Endothelial cell of umbilical vein (primary cell): ENCODE measurements around the gene PDK1. TPM values are rescaled to one million over a fixed set of nuclear protein-coding genes. Genes with fewer than 3 reads are reported as not detected.

Source experiments
- BruUV-seq: library from RNA; stranded (reverse); fragments of 400-500 nt; replicated peaks from 2 replicates; lab custom pipeline; 2021; lab: Mats Ljungman, UMichigan
- CTCF ChIA-PET: fragments of 300-600, 350-600 bp; sonication (Branson Sonifier 250); formaldehyde crosslinking; loops from one replicate; lab custom pipeline; 2021; ENCODE audit warnings: antibody characterized with exemption, inconsistent platforms; lab: Charles Lee
- POLR2A ChIA-PET: fragments of 300-600, 350-600 bp; sonication (Branson Sonifier 250); formaldehyde crosslinking; loops from one replicate; lab custom pipeline; 2021; ENCODE audit warnings: antibody characterized with exemption, inconsistent platforms; lab: Charles Lee
- DNase-seq: peaks from one replicate; pipeline ENCODE4 v3.0.0-alpha.2; 2011; ENCODE audit warnings: low read depth, low spot score
- FAIRE-seq: peaks from 2 replicates; lab custom pipeline; 2011; peaks lifted over from hg19 to GRCh38; lab: Jason Lieb, UNC
- H2AFZ ChIP-seq: 2 replicates; pipeline ENCODE4 v1.6.0; 2012; ENCODE audit warnings: low read depth, low read length, control low read depth, inconsistent platforms
- H3K27ac ChIP-seq: 2 replicates; pipeline ENCODE4 v1.5.1; 2011; ENCODE audit warnings: low read depth, mild to moderate bottlenecking, control low read depth, low read length, moderate library complexity; ENCODE audit not compliant: insufficient read depth
- H3K27me3 ChIP-seq, 2 experiments: 2 replicates each; pipeline versions ENCODE4 v1.6.0 to v1.6.1; 2011; ENCODE audit warnings: low read length in 2 of 2, mixed read lengths in 1 of 2; ENCODE audit not compliant: control insufficient read depth in 2 of 2, insufficient read depth in 2 of 2
- H3K36me3 ChIP-seq, 2 experiments: 2 replicates in 1 of 2; 3 replicates in 1 of 2; pipeline ENCODE4 v1.5.1; 2011; ENCODE audit warnings: low read length in 2 of 2, mild to moderate bottlenecking in 1 of 2, moderate library complexity in 1 of 2; ENCODE audit not compliant: control insufficient read depth in 2 of 2, insufficient read depth in 2 of 2; ENCODE audit errors: extremely low read depth in 1 of 2
- H3K4me1 ChIP-seq: 3 replicates; pipeline ENCODE4 v1.5.1; 2011; ENCODE audit warnings: mild to moderate bottlenecking, low read length; ENCODE audit not compliant: control insufficient read depth, insufficient read depth; ENCODE audit errors: extremely low read depth
- H3K4me2 ChIP-seq: 2 replicates; pipeline ENCODE4 v1.6.1; 2011; ENCODE audit warnings: low read length, control low read depth, mixed read lengths; ENCODE audit not compliant: insufficient read depth
- H3K4me3 ChIP-seq, 3 experiments: fragments of 200-600 bp in 1 of 3; sonication (generic), shearing (Covaris generic) in 1 of 3; replicated peaks in 1 of 3; 2 replicates each; pipeline ENCODE4 v1.5.1; 2011 to 2016; ENCODE audit warnings: control low read depth in 3 of 3, low read length in 3 of 3, mild to moderate bottlenecking in 2 of 3, inconsistent platforms in 1 of 3, low read depth in 1 of 3, moderate library complexity in 1 of 3; ENCODE audit not compliant: insufficient read depth in 1 of 3
- H3K79me2 ChIP-seq: 2 replicates; pipeline ENCODE4 v1.6.0; 2012; ENCODE audit warnings: low read length, inconsistent platforms; ENCODE audit not compliant: control insufficient read depth, insufficient read depth
- H3K9ac ChIP-seq: replicated peaks from 2 replicates; pipeline ENCODE3; 2011; ENCODE audit warnings: low read length, control low read depth; ENCODE audit not compliant: insufficient read depth; ENCODE audit errors: extremely low read depth
- H3K9me1 ChIP-seq: replicated peaks from 3 replicates; pipeline ENCODE4 v1.6.0; 2011; ENCODE audit warnings: mild to moderate bottlenecking, low read length; ENCODE audit not compliant: control insufficient read depth, insufficient read depth; ENCODE audit errors: extremely low read depth
- H3K9me3 ChIP-seq: replicated peaks from 2 replicates; pipeline ENCODE4 v1.5.1; 2012; ENCODE audit warnings: low read length, inconsistent platforms; ENCODE audit not compliant: control insufficient read depth, insufficient read depth
- H4K20me1 ChIP-seq: replicated peaks from 2 replicates; pipeline ENCODE3; 2011; ENCODE audit warnings: mild to moderate bottlenecking, low read length; ENCODE audit not compliant: control insufficient read depth, insufficient read depth; ENCODE audit errors: extremely low read depth
- CTCF ChIP-seq, 2 donors: IDR thresholded peaks; 1 replicate in 1 of 2; 2 replicates in 1 of 2; pipeline ENCODE4 v1.5.1; 2011; ENCODE audit warnings: low read length in 2 of 2, mild to moderate bottlenecking in 2 of 2, moderate library complexity in 2 of 2, control low read depth in 1 of 2, inconsistent platforms in 1 of 2, low read depth in 1 of 2; ENCODE audit not compliant: insufficient read depth in 1 of 2; ENCODE audit errors: extremely low read depth in 1 of 2
- EZH2 ChIP-seq: IDR thresholded peaks from 2 replicates; pipeline ENCODE4 v1.6.1; 2012; ENCODE audit warnings: borderline replicate concordance, low read depth, mild to moderate bottlenecking, moderate library complexity, low read length, inconsistent platforms; ENCODE audit not compliant: severe bottlenecking
- FOS ChIP-seq: IDR thresholded peaks from 2 replicates; pipeline ENCODE4 v1.6.1; 2011; ENCODE audit warnings: mild to moderate bottlenecking, low read length, moderate library complexity, borderline replicate concordance; ENCODE audit not compliant: insufficient read depth
- GATA2 ChIP-seq: IDR thresholded peaks from 2 replicates; pipeline ENCODE4 v1.7.0; 2011; ENCODE audit warnings: low read depth, mild to moderate bottlenecking, moderate library complexity, mixed read lengths, low read length; ENCODE audit not compliant: insufficient read length, insufficient read depth
- JUN ChIP-seq: IDR thresholded peaks from 2 replicates; pipeline ENCODE4 v1.6.1; 2011; ENCODE audit warnings: borderline replicate concordance, low read depth; ENCODE audit not compliant: insufficient read length, insufficient read depth
- MAX ChIP-seq: IDR thresholded peaks from 2 replicates; pipeline ENCODE4 v1.6.1; 2011; ENCODE audit not compliant: insufficient read depth, insufficient read length
- MYC ChIP-seq: IDR thresholded peaks from one replicate; pipeline ENCODE4 v1.6.1; 2011; ENCODE audit warnings: mild to moderate bottlenecking, low read depth, low read length
- POLR2A ChIP-seq: IDR thresholded peaks from 2 replicates; pipeline ENCODE4 v1.6.1; 2012; ENCODE audit warnings: low read depth, mild to moderate bottlenecking, control low read depth, low read length
- POLR2AphosphoS5 ChIP-seq: IDR thresholded peaks from 2 replicates; pipeline ENCODE4 v1.6.1; 2012; ENCODE audit warnings: low read depth, mild to moderate bottlenecking, control low read depth, low read length, moderate library complexity; ENCODE audit not compliant: insufficient read depth
- dilution Hi-C: fragments of 300-500 bp; cut with MboI; formaldehyde crosslinking; loops from one replicate; pipeline ENCODE4 v1.15.0; 2019; ENCODE audit warnings: low sequenced_read_pairs; ENCODE audit not compliant: extremely low pct_ligation_motif_present
- intact Hi-C: fragments of 100-400 bp; cut with micrococcal nuclease; formaldehyde crosslinking; loops from one replicate; pipeline ENCODE4 v1.10.0; 2022
- polyA plus RNA-seq, 4 experiments: library from polyadenylated mRNA; depleted of rRNA in 3 of 4; stranded (reverse) in 3 of 4; unstranded in 1 of 4; fragments of >200 nt; gene quantifications; 2 replicates each; pipeline versions ENCODE4 v1.2.1 to v1.2.3, GENCODE V29; 2011 to 2012; ENCODE audit warnings: missing spikeins in 1 of 4
- total RNA-seq: library from RNA; stranded (reverse); gene quantifications from 2 replicates; pipeline ENCODE4 v1.2.3, GENCODE V29; 2021

The PDK1 gene
- total and polyA plus RNA-seq, 2 donors (not counting 3 experiments of a cell fraction or from before 2014, with no cell fraction given), result 3.7 to 16.9 TPM

GRCh38 chr2:172564376-172564775 lies 8.5 kb downstream of the PDK1 start:
- no peaks in the 10 kb centered on the region for H4K20me1 ChIP-seq
- FAIRE-seq (no peak), DNase-seq (no peak)
- H3K4me3 ChIP-seq, result no peak overlapping the region
- H3K36me3 ChIP-seq, result peaks cover 0 to 8% of the 10 kb centered on the region in 2 experiments
- H3K4me2 ChIP-seq, result no peak overlapping the region
- no peak for TF ChIP-seq CTCF (IDR thresholded peaks at IDR 0.05; ENCODE audit: extremely low read depth in 1 of 2, insufficient read depth in 1 of 2, low read depth in 1 of 2, low read length in 2 of 2)
- TF ChIP-seq MYC, result no peak
- H3K9ac ChIP-seq, result no peak overlapping the region
- CTCF ChIA-PET, result interaction anchor here (1.2 kb wide), 1 partner anchor 11 kb away, joined by 3 read pairs; no protein-coding TSS in a partner anchor
- H3K4me1 ChIP-seq, result no peaks in the 10 kb centered on the region
- peaks cover 2% of the 10 kb centered on the region for H3K79me2 ChIP-seq
- no peak overlapping the region for H2AFZ ChIP-seq
- dilution Hi-C loops (no loop called here), intact Hi-C loops (no loop called here)
- BruUV-seq, result no TSS peak
- no peaks in the 10 kb centered on the region for H3K9me1 ChIP-seq
- no peak overlapping the region for H3K27ac ChIP-seq
- H3K9me3 ChIP-seq, result no peaks in the 10 kb centered on the region
- POLR2A ChIA-PET, result no interaction called here
- H3K27me3 ChIP-seq, result no peaks in the 10 kb centered on the region

GRCh38 chr2:172571245-172571644 lies 15.4 kb downstream of the PDK1 start:
- no peaks in the 10 kb centered on the region for H3K9me3 ChIP-seq
- ChIA-PET CTCF (no interaction called here), POLR2A (no interaction called here)
- H3K9ac ChIP-seq, result no peak overlapping the region
- dilution Hi-C loops (no loop called here), intact Hi-C loops (no loop called here)
- no TSS peak for BruUV-seq
- TF ChIP-seq JUN (no peak), POLR2AphosphoS5 (no peak), MAX (no peak), POLR2A (no peak), MYC (no peak), EZH2 (no peak), CTCF (IDR thresholded peaks at IDR 0.05; ENCODE audit: extremely low read depth in 1 of 2, insufficient read depth in 1 of 2, low read depth in 1 of 2, low read length in 2 of 2) (no peak), FOS (no peak), GATA2 (no peak)
- FAIRE-seq (no peak), DNase-seq (no peak)
- H3K27ac ChIP-seq, result no peak overlapping the region
- no peak overlapping the region for H3K4me2 ChIP-seq
- no peak overlapping the region for H2AFZ ChIP-seq
- no peaks in the 10 kb centered on the region for H3K9me1 ChIP-seq
- no peaks in the 10 kb centered on the region for H3K4me1 ChIP-seq
- H3K36me3 ChIP-seq, result peaks cover 3 to 11% of the 10 kb centered on the region in 2 experiments
- no peak overlapping the region for H3K4me3 ChIP-seq
- no peaks in the 10 kb centered on the region for H4K20me1 ChIP-seq
- no peaks in the 10 kb centered on the region for H3K27me3 ChIP-seq
- H3K79me2 ChIP-seq, result peaks cover 2% of the 10 kb centered on the region
